Measurements from ENCODE around the gene FBXL16. TPM values are rescaled to one million over a fixed set of nuclear protein-coding genes. Genes with fewer than 3 reads are reported as not detected.

The FBXL16 gene
- total and polyA plus RNA-seq, 3 experiments from 2014 or later = 7.6 to 16.9 (median 11.1) TPM

Other genes with a start within 250 kb of the FBXL16 start
- gene CAPN15, start 178.1 kb downstream of the FBXL16 start, total RNA-seq = 10 to 100 TPM; 91.9 to 98.6 TPM
- gene CAPN15, start 178.1 kb downstream of the FBXL16 start, polyA plus RNA-seq = 15.5 TPM
- gene PRR35, start 145.4 kb downstream of the FBXL16 start, total RNA-seq = not detected
- not detected for gene PRR35, start 145.4 kb downstream of the FBXL16 start, polyA plus RNA-seq
- under 1 TPM; 0.55 to 0.59 TPM for gene NHLRC4, start 138.8 kb downstream of the FBXL16 start, total RNA-seq
- 1.6 TPM for gene NHLRC4, start 138.8 kb downstream of the FBXL16 start, polyA plus RNA-seq
- gene PIGQ, start 135.8 kb downstream of the FBXL16 start, total RNA-seq = 10 to 100 TPM; 47.4 to 50.1 TPM
- 14.0 TPM for gene PIGQ, start 135.8 kb downstream of the FBXL16 start, polyA plus RNA-seq
- gene RAB40C, start 115.7 kb downstream of the FBXL16 start, total RNA-seq = 10 to 100 TPM; 12.3 to 13.3 TPM
- 22.8 TPM for gene RAB40C, start 115.7 kb downstream of the FBXL16 start, polyA plus RNA-seq
- under 1 TPM; 0.11 to 0.22 TPM for gene WFIKKN1, start 74.8 kb downstream of the FBXL16 start, total RNA-seq
- gene WFIKKN1, start 74.8 kb downstream of the FBXL16 start, polyA plus RNA-seq = 0.09 TPM
- 100 to 1,000 TPM; 129 TPM for gene METTL26, start 69.5 kb downstream of the FBXL16 start, total RNA-seq
- gene METTL26, start 69.5 kb downstream of the FBXL16 start, polyA plus RNA-seq = 97.4 TPM
- 10 to 100 TPM; 59.3 to 64.8 TPM for gene MCRIP2, start 64.0 kb downstream of the FBXL16 start, total RNA-seq
- 24.9 TPM for gene MCRIP2, start 64.0 kb downstream of the FBXL16 start, polyA plus RNA-seq
- 10 to 100 TPM; 69.6 to 78.4 TPM for gene WDR90, start 56.4 kb downstream of the FBXL16 start, total RNA-seq
- gene WDR90, start 56.4 kb downstream of the FBXL16 start, polyA plus RNA-seq = 1.4 TPM
- 100 to 1,000 TPM; 140 to 151 TPM for gene RHOT2, start 37.7 kb downstream of the FBXL16 start, total RNA-seq
- 49.6 TPM for gene RHOT2, start 37.7 kb downstream of the FBXL16 start, polyA plus RNA-seq
- under 1 TPM; 0.33 to 0.44 TPM for gene RHBDL1, start 30.1 kb downstream of the FBXL16 start, total RNA-seq
- 0.29 TPM for gene RHBDL1, start 30.1 kb downstream of the FBXL16 start, polyA plus RNA-seq
- gene STUB1, start 25.4 kb downstream of the FBXL16 start, total RNA-seq = 100 to 1,000 TPM; 111 to 124 TPM
- 161 TPM for gene STUB1, start 25.4 kb downstream of the FBXL16 start, polyA plus RNA-seq
- gene JMJD8, start 21.5 kb downstream of the FBXL16 start, total RNA-seq = 10 to 100 TPM; 53.0 to 55.9 TPM
- gene JMJD8, start 21.5 kb downstream of the FBXL16 start, polyA plus RNA-seq = 56.6 TPM
- 10 to 100 TPM; 23.9 to 25.2 TPM for gene WDR24, start 15.4 kb downstream of the FBXL16 start, total RNA-seq
- 15.4 TPM for gene WDR24, start 15.4 kb downstream of the FBXL16 start, polyA plus RNA-seq
- gene METRN, start 9.3 kb upstream of the FBXL16 start, total RNA-seq = 10 to 100 TPM; 34.8 to 38.2 TPM
- gene METRN, start 9.3 kb upstream of the FBXL16 start, polyA plus RNA-seq = 50.3 TPM
- gene ANTKMT, start 15.3 kb upstream of the FBXL16 start, total RNA-seq = 10 to 100 TPM; 64.2 to 72.0 TPM
- 127 TPM for gene ANTKMT, start 15.3 kb upstream of the FBXL16 start, polyA plus RNA-seq
- gene CCDC78, start 20.6 kb upstream of the FBXL16 start, total RNA-seq = 1 to 10 TPM; 9.8 to 9.9 TPM
- gene CCDC78, start 20.6 kb upstream of the FBXL16 start, polyA plus RNA-seq = 0.53 TPM
- gene HAGHL, start 21.3 kb upstream of the FBXL16 start, total RNA-seq = 10 to 100 TPM; 31.5 to 35.6 TPM
- 10.7 TPM for gene HAGHL, start 21.3 kb upstream of the FBXL16 start, polyA plus RNA-seq
- gene CIAO3, start 35.2 kb upstream of the FBXL16 start, total RNA-seq = 10 to 100 TPM; 34.8 to 37.9 TPM
- 23.1 TPM for gene CIAO3, start 35.2 kb upstream of the FBXL16 start, polyA plus RNA-seq
- not detected for gene MSLN, start 54.9 kb upstream of the FBXL16 start, total RNA-seq
- gene MSLN, start 54.9 kb upstream of the FBXL16 start, polyA plus RNA-seq = not detected
- gene RPUSD1, start 82.6 kb upstream of the FBXL16 start, total RNA-seq = 10 to 100 TPM; 40.2 to 44.5 TPM
- gene RPUSD1, start 82.6 kb upstream of the FBXL16 start, polyA plus RNA-seq = 34.2 TPM
- gene CHTF18, start 82.8 kb upstream of the FBXL16 start, total RNA-seq = 100 to 1,000 TPM; 121 to 122 TPM
- 3.7 TPM for gene CHTF18, start 82.8 kb upstream of the FBXL16 start, polyA plus RNA-seq
- gene GNG13, start 94.9 kb upstream of the FBXL16 start, total RNA-seq = not detected
- not detected for gene GNG13, start 94.9 kb upstream of the FBXL16 start, polyA plus RNA-seq

All from CD8-positive, alpha-beta memory T cell (primary cell).